GM12873 (cell line): ENCODE results near the gene VANGL2.

Source experiments
- TF ChIP-seq, protein P1 (sequence below): IDR thresholded peaks from 2 replicates; pipeline ENCODE4 v1.5.1; 2012; ENCODE audit warnings: low read depth, mild to moderate bottlenecking, moderate library complexity, low read length, control low read depth; ENCODE audit not compliant: insufficient read depth; ENCODE audit errors: missing control alignments

Gene VANGL2

DNA sequence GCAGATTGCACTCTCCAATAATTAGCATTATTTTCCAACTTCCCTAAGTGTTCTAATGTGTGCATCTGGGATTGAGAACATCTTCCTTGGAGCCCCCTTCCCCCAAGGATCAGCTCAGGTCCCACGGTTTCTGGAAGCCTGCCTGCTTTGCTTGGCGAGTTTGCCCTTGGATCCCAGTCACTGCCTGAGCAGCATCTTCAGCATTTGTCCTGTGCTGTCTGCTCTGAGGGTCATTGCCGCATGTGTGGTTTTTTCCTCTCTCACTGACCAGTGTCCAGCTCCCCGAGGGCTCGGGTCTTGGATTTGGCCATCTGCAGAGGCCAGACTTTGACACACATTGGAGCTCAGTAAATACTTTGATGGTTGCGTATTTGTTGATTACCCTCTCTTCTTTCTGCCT is 18.1 kb downstream of the VANGL2 start:
- TF ChIP-seq, protein P1, sequence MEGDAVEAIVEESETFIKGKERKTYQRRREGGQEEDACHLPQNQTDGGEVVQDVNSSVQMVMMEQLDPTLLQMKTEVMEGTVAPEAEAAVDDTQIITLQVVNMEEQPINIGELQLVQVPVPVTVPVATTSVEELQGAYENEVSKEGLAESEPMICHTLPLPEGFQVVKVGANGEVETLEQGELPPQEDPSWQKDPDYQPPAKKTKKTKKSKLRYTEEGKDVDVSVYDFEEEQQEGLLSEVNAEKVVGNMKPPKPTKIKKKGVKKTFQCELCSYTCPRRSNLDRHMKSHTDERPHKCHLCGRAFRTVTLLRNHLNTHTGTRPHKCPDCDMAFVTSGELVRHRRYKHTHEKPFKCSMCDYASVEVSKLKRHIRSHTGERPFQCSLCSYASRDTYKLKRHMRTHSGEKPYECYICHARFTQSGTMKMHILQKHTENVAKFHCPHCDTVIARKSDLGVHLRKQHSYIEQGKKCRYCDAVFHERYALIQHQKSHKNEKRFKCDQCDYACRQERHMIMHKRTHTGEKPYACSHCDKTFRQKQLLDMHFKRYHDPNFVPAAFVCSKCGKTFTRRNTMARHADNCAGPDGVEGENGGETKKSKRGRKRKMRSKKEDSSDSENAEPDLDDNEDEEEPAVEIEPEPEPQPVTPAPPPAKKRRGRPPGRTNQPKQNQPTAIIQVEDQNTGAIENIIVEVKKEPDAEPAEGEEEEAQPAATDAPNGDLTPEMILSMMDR: no peak

DNA sequence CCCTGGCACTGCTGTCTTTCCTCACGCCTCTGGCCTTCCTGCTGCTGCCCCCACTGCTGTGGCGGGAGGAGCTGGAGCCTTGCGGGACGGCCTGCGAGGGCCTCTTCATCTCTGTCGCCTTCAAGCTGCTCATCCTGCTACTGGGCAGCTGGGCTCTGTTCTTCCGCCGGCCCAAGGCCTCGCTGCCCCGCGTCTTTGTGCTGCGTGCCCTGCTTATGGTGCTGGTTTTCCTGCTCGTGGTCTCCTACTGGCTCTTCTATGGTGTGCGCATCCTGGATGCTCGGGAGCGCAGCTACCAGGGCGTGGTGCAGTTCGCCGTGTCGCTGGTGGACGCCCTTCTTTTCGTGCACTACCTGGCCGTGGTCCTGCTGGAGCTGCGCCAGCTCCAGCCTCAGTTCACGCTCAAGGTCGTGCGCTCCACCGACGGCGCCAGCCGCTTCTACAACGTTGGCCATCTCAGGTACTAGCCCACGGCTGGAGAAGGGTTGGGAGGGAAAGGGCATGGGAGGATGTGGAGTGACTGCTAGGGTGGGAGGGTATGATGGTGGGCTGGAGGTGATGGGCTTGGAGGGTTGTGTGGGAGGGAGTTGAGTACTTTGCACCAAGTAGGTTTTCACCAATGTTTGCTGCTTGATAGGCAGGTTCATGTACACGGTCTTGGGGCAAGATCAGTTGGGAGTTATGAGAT is 18.9 kb downstream of the VANGL2 start:
- TF ChIP-seq, protein P1: no peak

DNA sequence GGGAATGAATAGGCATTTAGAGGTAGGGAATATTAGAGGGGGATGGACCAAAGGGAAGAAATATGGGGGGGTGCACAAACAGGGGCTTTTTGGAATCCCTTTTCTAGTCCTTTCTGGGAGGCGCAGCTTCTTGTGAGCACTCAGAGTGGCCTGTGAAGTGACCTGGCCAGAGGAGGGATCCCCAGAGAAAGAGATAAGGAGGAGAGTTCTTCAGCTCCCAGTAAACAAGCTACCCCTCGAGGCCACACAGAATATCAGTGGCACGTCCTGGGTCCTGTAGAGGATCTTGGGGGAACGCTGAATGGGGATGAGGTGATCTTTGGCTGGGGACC is 19.4 kb downstream of the VANGL2 start:
- TF ChIP-seq, protein P1: no peak

DNA sequence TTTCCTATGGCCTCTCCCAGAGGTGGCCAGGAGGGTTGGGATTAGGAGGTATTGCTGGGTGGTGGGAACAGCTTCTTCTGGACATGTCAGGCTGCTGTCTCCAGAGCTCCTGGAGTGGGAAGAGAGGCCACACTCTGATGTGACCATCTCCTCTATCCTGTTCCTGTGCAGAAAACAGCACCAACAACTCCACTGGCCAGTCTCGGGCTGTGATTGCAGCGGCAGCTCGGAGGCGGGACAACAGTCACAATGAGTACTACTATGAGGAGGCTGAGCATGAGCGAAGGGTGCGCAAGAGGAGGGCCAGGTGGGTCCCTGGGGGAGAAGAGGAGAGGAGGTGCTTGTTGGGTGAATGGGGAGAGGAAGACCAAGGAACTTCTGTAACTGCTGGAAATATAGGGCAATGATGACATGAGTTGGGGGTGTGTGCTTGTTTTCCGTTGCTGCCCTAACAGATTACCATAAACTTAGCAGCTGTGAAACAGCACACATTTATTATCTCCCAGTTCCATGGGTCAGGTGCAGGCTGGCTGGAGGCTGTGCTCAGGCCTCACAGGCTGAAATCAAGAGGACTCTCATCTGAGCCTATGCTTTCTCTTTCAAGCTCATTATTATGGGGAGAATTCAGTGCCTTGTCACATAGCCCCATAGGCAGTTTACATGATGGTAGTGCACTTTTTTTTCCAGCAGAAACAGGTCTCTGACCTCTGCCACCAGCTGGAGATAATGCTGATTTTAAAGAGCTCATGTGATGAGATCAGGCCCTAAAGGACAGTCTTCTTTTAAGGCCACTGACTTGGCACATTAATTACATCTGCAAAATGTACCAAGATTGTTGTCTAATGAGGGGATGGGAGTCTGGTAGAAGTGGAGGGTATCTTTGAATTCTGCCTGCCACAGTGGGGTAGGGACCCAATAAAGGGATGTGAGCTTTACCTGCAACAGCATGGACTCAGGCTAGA is 20.8 kb downstream of the VANGL2 start:
- TF ChIP-seq, protein P1: no peak

DNA sequence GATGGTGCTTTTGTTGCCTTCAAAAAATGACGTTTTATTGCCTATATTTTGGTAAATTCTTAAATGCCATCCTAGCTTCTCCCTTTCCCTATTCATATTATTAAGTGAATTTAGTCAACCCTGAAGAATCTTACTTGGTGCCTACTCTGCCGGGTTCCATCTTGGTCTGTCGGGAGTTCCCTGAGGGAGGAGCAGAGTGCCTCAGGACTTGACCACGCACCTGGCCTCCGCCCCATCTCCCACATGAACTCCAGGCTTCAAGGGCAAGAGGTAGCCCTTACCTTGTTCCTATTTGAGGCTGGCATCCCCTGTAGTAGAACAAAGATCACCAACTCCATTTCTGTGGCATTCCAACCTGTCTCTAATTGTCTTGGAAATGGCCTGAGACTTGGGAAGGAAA is 21.5 kb downstream of the VANGL2 start:
- TF ChIP-seq, protein P1: no peak

DNA sequence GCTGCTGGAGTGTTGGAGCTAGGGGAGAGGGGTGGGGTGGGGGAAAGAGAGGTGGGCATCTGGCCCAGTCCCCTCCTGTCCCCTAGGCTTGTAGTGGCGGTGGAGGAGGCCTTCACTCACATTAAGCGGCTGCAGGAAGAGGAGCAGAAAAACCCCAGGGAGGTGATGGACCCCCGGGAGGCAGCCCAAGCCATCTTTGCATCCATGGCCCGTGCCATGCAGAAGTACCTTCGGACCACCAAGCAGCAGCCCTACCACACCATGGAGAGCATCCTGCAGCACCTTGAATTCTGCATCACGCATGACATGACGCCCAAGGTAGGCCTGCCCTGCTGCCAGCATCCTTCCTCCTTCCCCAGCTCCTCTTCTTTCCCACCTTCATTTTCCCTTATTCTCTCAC is 23.6 kb downstream of the VANGL2 start:
- TF ChIP-seq, protein P1: no peak

DNA sequence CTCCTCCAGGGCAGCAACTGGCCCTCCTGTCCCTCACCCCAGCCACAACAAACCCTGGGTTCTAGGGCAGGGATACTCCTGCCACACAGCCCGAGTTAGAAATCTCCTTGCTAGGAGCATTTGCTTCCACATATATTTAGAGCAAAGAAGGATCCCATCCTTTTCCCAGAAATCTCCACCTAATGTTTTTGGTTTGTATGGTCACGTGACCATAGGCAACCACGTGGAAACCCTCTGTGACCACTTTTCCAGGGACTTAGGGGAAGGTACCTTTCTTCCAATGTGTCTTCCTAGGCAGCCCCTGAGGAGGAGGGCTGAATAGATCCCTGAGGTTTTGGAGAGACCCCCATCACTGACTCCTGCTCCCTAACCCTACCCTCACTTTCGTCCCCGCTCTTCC is 25.5 kb downstream of the VANGL2 start:
- TF ChIP-seq, protein P1: no peak
